GM18519 (cell line): ENCODE measurements around the gene SIX5.

Experiments used
- ATAC-seq: cut with Tn5 transposase; IDR thresholded peaks from one replicate; pipeline ENCODE4 v1.9.1; 2021; ENCODE audit warnings: mild to moderate bottlenecking, moderate library complexity; ENCODE audit not compliant: unreplicated experiment, low FRiP score

Gene SIX5

GRCh38 chr19:45777395-45777961 lies 8.4 kb upstream of the SIX5 start:
- no peak for ATAC-seq

GRCh38 chr19:45774765-45775164 lies 5.7 kb upstream of the SIX5 start:
- ATAC-seq = no peak

GRCh38 chr19:45773384-45773783 lies 4.3 kb upstream of the SIX5 start:
- ATAC-seq = no peak

- no peak for ATAC-seq
These were observed 3.9 kb upstream of the SIX5 start for GRCh38 chr19:45772912-45773311.

GRCh38 chr19:45772130-45772840 lies 3.2 kb upstream of the SIX5 start:
- ATAC-seq = no peak

- no peak for ATAC-seq
These were observed 2.4 kb upstream of the SIX5 start for GRCh38 chr19:45771311-45771933.

GRCh38 chr19:45770192-45771101 lies 1.4 kb upstream of the SIX5 start:
- peak; percentile 31 for ATAC-seq

- ATAC-seq = no peak
These were observed 754 bp upstream of the SIX5 start for GRCh38 chr19:45769821-45770191.

GRCh38 chr19:45768655-45768983 lies 433 bp downstream of the SIX5 start:
- ATAC-seq = no peak

GRCh38 chr19:45767881-45768654 lies 984 bp downstream of the SIX5 start:
- ATAC-seq = no peak

- no peak for ATAC-seq
These were observed 1.6 kb downstream of the SIX5 start for GRCh38 chr19:45767410-45767880.

GRCh38 chr19:45766869-45767346 lies 2.1 kb downstream of the SIX5 start:
- ATAC-seq = no peak

- no peak for ATAC-seq
These were observed 2.7 kb downstream of the SIX5 start for GRCh38 chr19:45766296-45766868.

GRCh38 chr19:45765702-45766295 lies 3.3 kb downstream of the SIX5 start:
- ATAC-seq = no peak

GRCh38 chr19:45764945-45765701 lies 3.9 kb downstream of the SIX5 start:
- no peak for ATAC-seq

GRCh38 chr19:45764475-45764874 lies 4.6 kb downstream of the SIX5 start:
- ATAC-seq = no peak

GRCh38 chr19:45763691-45764294 lies 5.3 kb downstream of the SIX5 start:
- ATAC-seq = no peak
